ENCODE measurements around the gene CDH4.

DNA sequence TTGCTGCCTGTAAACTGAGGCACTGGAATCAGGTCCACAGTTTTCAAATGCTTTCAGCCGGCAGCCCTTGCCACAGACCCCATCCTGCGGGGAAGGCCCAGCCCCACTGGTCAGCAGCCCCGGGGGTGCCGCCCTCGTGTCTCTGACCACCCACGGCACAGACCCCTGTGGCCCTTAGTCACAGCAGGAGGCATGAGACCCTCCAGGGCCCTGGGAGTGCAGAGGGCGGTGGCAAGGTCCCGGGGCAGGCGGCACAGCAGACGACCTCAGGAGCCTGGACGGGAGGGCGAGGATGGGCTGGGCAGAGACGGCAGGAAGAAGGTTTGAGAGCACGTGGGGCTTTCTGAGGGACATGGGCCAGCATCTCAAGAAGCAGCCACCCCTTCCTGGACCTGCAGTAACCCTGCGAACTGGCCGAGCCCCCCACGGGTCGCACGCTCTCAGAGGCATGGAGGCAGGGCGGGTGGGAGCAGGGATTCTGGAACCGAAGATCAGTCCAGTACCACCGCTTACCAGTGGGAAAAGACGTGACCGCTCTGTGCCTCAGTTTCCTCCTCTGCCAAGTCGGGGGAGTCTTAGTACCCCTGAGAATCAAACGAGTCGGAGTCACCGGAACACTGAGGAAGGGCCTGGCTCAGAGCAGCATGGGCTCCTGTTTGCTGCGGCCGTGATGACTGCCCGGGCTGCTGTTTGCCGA lies 672.9 kb downstream of the CDH4 start:
- TF ChIP-seq CTCF (IDR thresholded peaks at IDR 0.05; ENCODE audit: insufficient read depth, low read depth, low read length): no peak
- no peak for TF ChIP-seq EZH2 (IDR thresholded peaks at IDR 0.05; ENCODE audit: insufficient read depth, low read length)

Measured in astrocyte (in vitro differentiated cells and primary cell).